ENCODE results near the gene LCN15. TPM values are rescaled to one million over a fixed set of nuclear protein-coding genes. Genes with fewer than 3 reads are reported as not detected.

Gene LCN15
- total and polyA plus RNA-seq, 2 of the 13 experiments (the other 11 are each of a cell fraction or from before 2014, with no cell fraction given): 1.3 to 53.7 TPM

GRCh38 chr9:136728080-136728547 lies 36.2 kb downstream of the LCN15 start (continued):
- TF ChIP-seq ISL2 (CRISPR knock-in tag; IDR thresholded peaks at IDR 0.05) (peak; percentile 82), FOXC1 (CRISPR knock-in tag; IDR thresholded peaks at IDR 0.05; ENCODE audit: borderline replicate concordance) (peak; percentile 76), ZIK1 (CRISPR knock-in tag; IDR thresholded peaks at IDR 0.05; ENCODE audit: borderline replicate concordance, low read depth) (peak; percentile 81), ZNF253 (CRISPR knock-in tag; IDR thresholded peaks at IDR 0.05; ENCODE audit: borderline replicate concordance) (no peak), ZNF75D (CRISPR knock-in tag; IDR thresholded peaks at IDR 0.05; ENCODE audit: borderline replicate concordance) (no peak), ZNF747 (CRISPR knock-in tag; IDR thresholded peaks at IDR 0.05; ENCODE audit: borderline replicate concordance) (peak; percentile 87; the same call in 1 of the 2 replicates), CHCHD3 (CRISPR knock-in tag; IDR thresholded peaks at IDR 0.05) (peak; percentile 47; the same call in 1 of the 2 replicates), ZNF572 (CRISPR knock-in tag; IDR thresholded peaks at IDR 0.05) (no peak), DDIT3 (CRISPR knock-in tag; IDR thresholded peaks at IDR 0.05) (no peak), ZBTB14 (CRISPR knock-in tag; IDR thresholded peaks at IDR 0.05) (peak; percentile 41; the same call in 1 of the 2 replicates), KMT2A (CRISPR knock-in tag; IDR thresholded peaks at IDR 0.05) (peak; percentile 85), IRX3 (CRISPR knock-in tag; IDR thresholded peaks at IDR 0.05; ENCODE audit: borderline replicate concordance, low read depth) (peak; percentile 25; the same call in 1 of the 2 replicates), ZNF337 (CRISPR knock-in tag; IDR thresholded peaks at IDR 0.05; ENCODE audit: borderline replicate concordance, low read depth) (no peak; the same call in 1 of the 2 replicates), PHF20 (CRISPR knock-in tag; IDR thresholded peaks at IDR 0.05) (peak; percentile 78), ZNF256 (CRISPR knock-in tag; conservative IDR thresholded peaks at IDR 0.05) (0 out of 2 replicates have a peak, but pooled peaks have one; percentile 73), LCORL (IDR thresholded peaks at IDR 0.05) (no peak), LCORL (CRISPR knock-in tag; IDR thresholded peaks at IDR 0.05) (peak; percentile 16), ZNF549 (CRISPR knock-in tag; IDR thresholded peaks at IDR 0.05) (no peak), ZBTB4 (CRISPR knock-in tag; IDR thresholded peaks at IDR 0.05; ENCODE audit: borderline replicate concordance) (no peak), ARID3A (IDR thresholded peaks at IDR 0.05; ENCODE audit: low read depth, low read length) (no peak), PHB2 (IDR thresholded peaks at IDR 0.05; ENCODE audit: partially characterized antibody) (no peak), HNRNPL (IDR thresholded peaks at IDR 0.05; ENCODE audit: low read depth, low read length) (no peak), RCOR2 (CRISPR knock-in tag; IDR thresholded peaks at IDR 0.05) (no peak), MAFG (CRISPR knock-in tag; IDR thresholded peaks at IDR 0.05) (no peak), TP53 (CRISPR knock-in tag; conservative IDR thresholded peaks at IDR 0.05) (0 out of 2 replicates have a peak, but pooled peaks have one; percentile 72), ZFP36 (IDR thresholded peaks at IDR 0.05; ENCODE audit: borderline replicate concordance, low read depth, low read length, partially characterized antibody) (peak; percentile 30)
